GM18873 (cell line): ENCODE measurements around the gene URGCP.

Source experiments
- ATAC-seq: cut with Tn5 transposase; IDR thresholded peaks from one replicate; pipeline ENCODE4 v1.9.1; 2021; ENCODE audit warnings: mild to moderate bottlenecking, moderate library complexity, moderate number of reproducible peaks; ENCODE audit not compliant: unreplicated experiment, low FRiP score

Gene URGCP

GRCh38 chr7:43876976-43877745 lies 29.2 kb downstream of the URGCP start:
- no peak for ATAC-seq

- no peak for ATAC-seq
Observed at GRCh38 chr7:43876241-43876640, 30.2 kb downstream of the URGCP start.

GRCh38 chr7:43873300-43873699 lies 33.1 kb downstream of the URGCP start:
- ATAC-seq, result no peak

GRCh38 chr7:43872406-43873110 lies 33.8 kb downstream of the URGCP start:
- no peak for ATAC-seq

- ATAC-seq, result no peak
Observed at GRCh38 chr7:43871064-43871463, 35.3 kb downstream of the URGCP start.

GRCh38 chr7:43870316-43870715 lies 36.1 kb downstream of the URGCP start:
- no peak for ATAC-seq

- peak; percentile 14 for ATAC-seq
Observed at GRCh38 chr7:43869867-43870240, 36.5 kb downstream of the URGCP start.

- ATAC-seq, result peak; percentile 81
Observed at GRCh38 chr7:43869006-43869866, 37.2 kb downstream of the URGCP start, which contains the start of gene MRPS24. TSS of gene MRPS24 (minus strand) at chr7:43869517. CDS start at chr7:43869495, 22 bp downstream.

- no peak for ATAC-seq
Observed at GRCh38 chr7:43868681-43869005, 37.8 kb downstream of the URGCP start.

- ATAC-seq, result no peak
Observed at GRCh38 chr7:43868181-43868580, 38.2 kb downstream of the URGCP start.

- ATAC-seq, result no peak
Observed at GRCh38 chr7:43865277-43865676, 41.1 kb downstream of the URGCP start.

GRCh38 chr7:43864126-43864525 lies 42.3 kb downstream of the URGCP start:
- ATAC-seq, result no peak

GRCh38 chr7:43856996-43857395 lies 49.4 kb downstream of the URGCP start:
- ATAC-seq, result no peak

- ATAC-seq, result no peak
Observed at GRCh38 chr7:43856316-43856715, 50.1 kb downstream of the URGCP start.

- no peak for ATAC-seq
Observed at GRCh38 chr7:43855176-43855575, 51.2 kb downstream of the URGCP start.

- ATAC-seq, result no peak
Observed at GRCh38 chr7:43851805-43852204, 54.6 kb downstream of the URGCP start.

GRCh38 chr7:43850348-43851116 lies 55.9 kb downstream of the URGCP start:
- ATAC-seq, result no peak

- no peak for ATAC-seq
Observed at GRCh38 chr7:43849047-43849446, 57.3 kb downstream of the URGCP start.

GRCh38 chr7:43847496-43847895 lies 58.9 kb downstream of the URGCP start:
- no peak for ATAC-seq

- no peak for ATAC-seq
Observed at GRCh38 chr7:43844662-43845061, 61.7 kb downstream of the URGCP start.
